Lower lobe of right lung (tissue), 2 donors: Measurements from ENCODE around the gene VMO1. TPM values are rescaled to one million over a fixed set of nuclear protein-coding genes. Genes with fewer than 3 reads are reported as not detected.
A peak's percentile ranks its signal among the peaks of the same experiment; 100 is the strongest.

ENCODE experiments used
- ATAC-seq, 2 donors: fragments of 200-7000 bp; cut with Tn5 transposase; one replicate each; pipeline ENCODE4 v1.9.1; 2020 to 2022; ENCODE audit warnings: mild to moderate bottlenecking in 2 of 2, moderate library complexity in 2 of 2
- DNase-seq: peaks from one replicate; pipeline ENCODE4 v3.0.0-alpha.2; 2020
- H3K27ac ChIP-seq: fragments of 200-600 bp; one replicate; pipeline ENCODE4 v1.8.0; 2022
- H3K27me3 ChIP-seq: fragments of 200-600 bp; one replicate; pipeline ENCODE4 v1.8.0; 2022; ENCODE audit warnings: low read depth
- H3K36me3 ChIP-seq: fragments of 200-600 bp; one replicate; pipeline ENCODE4 v1.8.0; 2022; ENCODE audit warnings: mild to moderate bottlenecking
- H3K4me1 ChIP-seq: fragments of 200-600 bp; one replicate; pipeline ENCODE4 v1.8.0; 2022
- H3K4me3 ChIP-seq: fragments of 200-600 bp; one replicate; pipeline ENCODE4 v1.8.0; 2022; ENCODE audit warnings: mild to moderate bottlenecking
- H3K9me3 ChIP-seq: fragments of 200-600 bp; one replicate; pipeline ENCODE4 v1.8.0; 2022
- intact Hi-C: fragments of 100-400 bp; cut with DNase I; formaldehyde crosslinking; loops from one replicate; pipeline ENCODE4 v1.11.0; 2022
- total RNA-seq: library from RNA; stranded (reverse); fragmentation: NEBNext Ultra II Directional; extraction: Animal tissue kit (Norgen Biotek cat#: 25700); gene quantifications from one replicate; pipeline ENCODE4 v1.2.1, GENCODE V29; 2021
- TF ChIP-seq, protein P1 (sequence below): fragments of 200-600 bp; IDR thresholded peaks from one replicate; pipeline ENCODE4 v1.8.0; 2022; ENCODE audit warnings: antibody characterized with exemption, mild to moderate bottlenecking
- donor health status: DM: no; HTN: yes; CAD: no; lungs with severe emphysema.

The VMO1 gene
- total RNA-seq, 1 donor from 2014 or later: 9.9 TPM

GRCh38 chr17:4788807-4789700, 2.9 kb upstream of the VMO1 start, which contains the start of gene GLTPD2:
GLTPD2 (plus strand) TSS chr17:4788964; CDS start chr17:4789012, 48 bp downstream.
- Histone ChIP-seq H3K36me3 (no peaks in the 10 kb centered on the region), H3K9me3 (no peaks in the 10 kb centered on the region), H3K27me3 (peaks cover 21% of the 10 kb centered on the region), H3K4me3 (peak within 1 kb of the TSS; percentile 76), H3K27ac (peak within 1 kb of the TSS; percentile 96), H3K4me1 (peaks cover 33% of the 10 kb centered on the region)
- TF ChIP-seq, protein P1, sequence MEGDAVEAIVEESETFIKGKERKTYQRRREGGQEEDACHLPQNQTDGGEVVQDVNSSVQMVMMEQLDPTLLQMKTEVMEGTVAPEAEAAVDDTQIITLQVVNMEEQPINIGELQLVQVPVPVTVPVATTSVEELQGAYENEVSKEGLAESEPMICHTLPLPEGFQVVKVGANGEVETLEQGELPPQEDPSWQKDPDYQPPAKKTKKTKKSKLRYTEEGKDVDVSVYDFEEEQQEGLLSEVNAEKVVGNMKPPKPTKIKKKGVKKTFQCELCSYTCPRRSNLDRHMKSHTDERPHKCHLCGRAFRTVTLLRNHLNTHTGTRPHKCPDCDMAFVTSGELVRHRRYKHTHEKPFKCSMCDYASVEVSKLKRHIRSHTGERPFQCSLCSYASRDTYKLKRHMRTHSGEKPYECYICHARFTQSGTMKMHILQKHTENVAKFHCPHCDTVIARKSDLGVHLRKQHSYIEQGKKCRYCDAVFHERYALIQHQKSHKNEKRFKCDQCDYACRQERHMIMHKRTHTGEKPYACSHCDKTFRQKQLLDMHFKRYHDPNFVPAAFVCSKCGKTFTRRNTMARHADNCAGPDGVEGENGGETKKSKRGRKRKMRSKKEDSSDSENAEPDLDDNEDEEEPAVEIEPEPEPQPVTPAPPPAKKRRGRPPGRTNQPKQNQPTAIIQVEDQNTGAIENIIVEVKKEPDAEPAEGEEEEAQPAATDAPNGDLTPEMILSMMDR: no peak
- intact Hi-C loops: loop anchor here (10.0 kb wide), 1 partner anchor 54 kb away; the partner anchor contains the start of genes CXCL16, MED11 and ZMYND15
- ATAC-seq (peak; percentile 3 to 7), DNase-seq (no peak)

- peak overlapping the region; percentile 76 for H3K4me3 ChIP-seq
- ATAC-seq (no peak), DNase-seq (no peak)
- peaks cover 33% of the 10 kb centered on the region for H3K4me1 ChIP-seq
- intact Hi-C loops: loop anchor here (10.0 kb wide), 1 partner anchor 53 kb away; the partner anchor contains the start of genes CXCL16, MED11 and ZMYND15
- TF ChIP-seq, protein P1: no peak
- H3K9me3 ChIP-seq: no peaks in the 10 kb centered on the region
- H3K36me3 ChIP-seq: no peaks in the 10 kb centered on the region
- no peak overlapping the region for H3K27ac ChIP-seq
- peaks cover 29% of the 10 kb centered on the region for H3K27me3 ChIP-seq
Measured at GRCh38 chr17:4788159-4788806, 2.1 kb upstream of the VMO1 start.

DNA sequence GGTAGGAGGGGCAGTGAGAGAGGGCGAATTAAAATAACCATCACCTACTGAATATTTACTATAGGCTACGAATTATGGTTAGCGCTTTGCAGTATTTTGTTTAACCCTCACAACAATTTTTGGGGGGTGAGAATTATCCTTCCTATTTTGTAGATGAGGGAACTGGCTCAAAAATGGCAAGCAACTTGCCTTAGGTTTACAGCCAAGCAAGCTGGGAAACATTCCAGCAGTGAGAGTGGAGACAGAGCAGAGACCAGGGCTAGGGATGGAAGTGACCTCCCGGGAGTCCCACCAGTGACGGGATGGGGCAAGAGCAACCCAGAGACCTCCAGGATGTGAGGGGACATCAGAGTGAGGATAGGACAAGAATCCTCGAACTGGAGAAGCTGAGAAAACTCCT, 352 bp upstream of the VMO1 start:
- DNase-seq (no peak), ATAC-seq (no peak)
- H3K9me3 ChIP-seq: no peaks in the 10 kb centered on the region
- no peak overlapping the region for H3K27ac ChIP-seq
- H3K36me3 ChIP-seq: no peaks in the 10 kb centered on the region
- H3K4me3 ChIP-seq: peak overlapping the region; percentile 34
- TF ChIP-seq, protein P1: no peak
- peaks cover 43% of the 10 kb centered on the region for H3K27me3 ChIP-seq
- intact Hi-C loops: loop anchor here (10.0 kb wide), 1 partner anchor 52 kb away; the partner anchor contains the start of genes CXCL16, MED11 and ZMYND15
- peaks cover 33% of the 10 kb centered on the region for H3K4me1 ChIP-seq

DNA sequence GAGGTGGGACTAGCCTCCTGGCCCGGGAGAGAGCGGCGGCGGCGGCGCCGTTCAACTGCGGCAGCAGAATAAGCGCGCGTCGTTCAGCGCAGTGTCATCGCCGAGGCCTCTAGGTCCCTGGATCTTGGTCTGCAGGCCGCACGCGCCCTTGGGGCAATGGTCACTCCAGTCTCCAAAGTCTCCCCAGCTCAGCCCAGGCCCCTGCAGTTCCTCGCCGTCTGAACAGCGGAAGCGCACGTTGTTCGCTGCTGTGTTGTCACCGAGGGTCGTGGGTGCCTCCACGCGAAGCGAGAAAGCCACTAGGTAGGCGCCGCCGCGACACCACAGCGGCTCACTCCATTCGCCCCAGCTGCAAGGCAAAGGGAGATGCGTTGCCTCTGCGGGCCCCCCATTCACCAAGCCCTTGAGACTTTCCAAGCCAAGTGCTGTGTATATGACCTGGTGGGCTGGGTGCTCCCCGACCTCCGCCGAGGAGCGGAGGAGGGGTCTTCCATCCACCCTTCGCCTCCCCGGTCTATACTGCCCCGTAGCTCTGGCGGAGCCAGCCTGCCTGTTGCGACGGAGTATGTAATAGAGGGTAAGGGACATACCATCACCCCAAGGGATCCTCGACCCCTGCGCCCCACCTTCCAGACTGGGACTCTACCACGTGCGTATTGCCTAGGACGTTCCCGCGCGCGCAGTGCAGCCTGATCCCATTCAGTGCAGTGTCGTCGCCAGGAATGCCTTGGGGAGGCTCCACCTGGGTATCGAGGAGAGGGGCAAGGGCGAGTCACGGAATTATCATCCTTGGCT, 656 bp downstream of the VMO1 start:
- Histone ChIP-seq H3K9me3 (no peaks in the 10 kb centered on the region), H3K27me3 (peaks cover 48% of the 10 kb centered on the region), H3K36me3 (no peaks in the 10 kb centered on the region), H3K4me1 (peaks cover 33% of the 10 kb centered on the region), H3K4me3 (peak overlapping the region; percentile 34), H3K27ac (no peak overlapping the region)
- DNase-seq: no peak
- intact Hi-C loops: loop anchor here (10.0 kb wide), 1 partner anchor 51 kb away; the partner anchor contains the start of genes CXCL16, MED11 and ZMYND15
- TF ChIP-seq, protein P1: no peak
- no peak for ATAC-seq

DNA sequence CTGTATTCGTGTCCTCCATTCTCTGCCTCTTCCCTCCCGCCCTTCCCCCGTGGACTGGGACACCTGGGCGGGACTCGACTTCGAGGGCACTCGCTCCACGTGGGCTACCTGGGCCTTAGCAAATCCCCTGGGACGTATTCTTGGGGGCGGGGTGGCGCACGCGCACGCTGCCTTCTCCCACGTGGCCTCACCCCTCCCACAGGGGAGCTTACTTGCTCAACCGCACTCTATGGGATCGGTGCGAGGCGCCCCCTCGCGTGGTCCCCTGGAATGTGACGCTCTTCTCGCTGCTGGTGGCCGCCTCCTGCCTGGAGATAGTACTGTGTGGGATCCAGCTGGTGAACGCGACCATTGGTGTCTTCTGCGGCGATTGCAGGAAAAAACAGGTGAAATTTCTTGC, 3.5 kb downstream of the VMO1 start:
- ATAC-seq (peak; percentile 39 to 55), DNase-seq (peak; percentile 76)
- no peak overlapping the region for H3K27ac ChIP-seq
- H3K9me3 ChIP-seq: no peaks in the 10 kb centered on the region
- no peaks in the 10 kb centered on the region for H3K36me3 ChIP-seq
- H3K27me3 ChIP-seq: peaks cover 64% of the 10 kb centered on the region
- TF ChIP-seq, protein P1: peak; percentile 23
- intact Hi-C loops: loop anchor here (10.0 kb wide), 1 partner anchor 48 kb away; the partner anchor contains the start of genes CXCL16, MED11 and ZMYND15
- H3K4me3 ChIP-seq: no peak overlapping the region
- H3K4me1 ChIP-seq: peaks cover 23% of the 10 kb centered on the region
